ENCODE results near the gene HOXC9.

HOXC9 gene

GRCh38 chr12:53988541-53989226 lies 11.3 kb upstream of the HOXC9 start:
- no peak for DNase-seq (ENCODE audit: low read depth)

GRCh38 chr12:53989227-53990113 lies 10.5 kb upstream of the HOXC9 start:
- DNase-seq (ENCODE audit: low read depth), result no peak

GRCh38 chr12:53990311-53991076 lies 9.5 kb upstream of the HOXC9 start:
- DNase-seq (ENCODE audit: low read depth), result no peak

- peak; percentile 84 for DNase-seq (ENCODE audit: low read depth)
Measured at GRCh38 chr12:53991077-53991460, 8.9 kb upstream of the HOXC9 start.

- no peak for DNase-seq (ENCODE audit: low read depth)
Measured at GRCh38 chr12:53992377-53992889, 7.5 kb upstream of the HOXC9 start.

GRCh38 chr12:53993162-53994008 lies 6.6 kb upstream of the HOXC9 start:
- no peak for DNase-seq (ENCODE audit: low read depth)

GRCh38 chr12:53994009-53994263 lies 6.0 kb upstream of the HOXC9 start:
- DNase-seq (ENCODE audit: low read depth), result no peak

GRCh38 chr12:53994264-53995001 lies 5.5 kb upstream of the HOXC9 start:
- no peak for DNase-seq (ENCODE audit: low read depth)

- no peak for DNase-seq (ENCODE audit: low read depth)
Measured at GRCh38 chr12:53995002-53995377, 5.0 kb upstream of the HOXC9 start.

GRCh38 chr12:53995378-53996239 lies 4.4 kb upstream of the HOXC9 start:
- no peak for DNase-seq (ENCODE audit: low read depth)

GRCh38 chr12:53996240-53997203 lies 3.4 kb upstream of the HOXC9 start:
- DNase-seq (ENCODE audit: low read depth), result no peak

- no peak for DNase-seq (ENCODE audit: low read depth)
Measured at GRCh38 chr12:53997204-53998109, 2.5 kb upstream of the HOXC9 start.

GRCh38 chr12:53998110-53998899 lies 1.7 kb upstream of the HOXC9 start:
- DNase-seq (ENCODE audit: low read depth), result no peak

GRCh38 chr12:53998900-53999236 lies 1.1 kb upstream of the HOXC9 start:
- no peak for DNase-seq (ENCODE audit: low read depth)

GRCh38 chr12:53999559-54000115 lies 324 bp upstream of the HOXC9 start:
- no peak for DNase-seq (ENCODE audit: low read depth)

GRCh38 chr12:54001283-54002187 lies 1.6 kb downstream of the HOXC9 start:
- DNase-seq (ENCODE audit: low read depth), result no peak
